ENCODE measurements around the gene PCDHGC4.

The PCDHGC4 gene

GRCh38 chr5:141490771-141491170 is 5.9 kb downstream of the PCDHGC4 start:
- no peak for DNase-seq

DNA sequence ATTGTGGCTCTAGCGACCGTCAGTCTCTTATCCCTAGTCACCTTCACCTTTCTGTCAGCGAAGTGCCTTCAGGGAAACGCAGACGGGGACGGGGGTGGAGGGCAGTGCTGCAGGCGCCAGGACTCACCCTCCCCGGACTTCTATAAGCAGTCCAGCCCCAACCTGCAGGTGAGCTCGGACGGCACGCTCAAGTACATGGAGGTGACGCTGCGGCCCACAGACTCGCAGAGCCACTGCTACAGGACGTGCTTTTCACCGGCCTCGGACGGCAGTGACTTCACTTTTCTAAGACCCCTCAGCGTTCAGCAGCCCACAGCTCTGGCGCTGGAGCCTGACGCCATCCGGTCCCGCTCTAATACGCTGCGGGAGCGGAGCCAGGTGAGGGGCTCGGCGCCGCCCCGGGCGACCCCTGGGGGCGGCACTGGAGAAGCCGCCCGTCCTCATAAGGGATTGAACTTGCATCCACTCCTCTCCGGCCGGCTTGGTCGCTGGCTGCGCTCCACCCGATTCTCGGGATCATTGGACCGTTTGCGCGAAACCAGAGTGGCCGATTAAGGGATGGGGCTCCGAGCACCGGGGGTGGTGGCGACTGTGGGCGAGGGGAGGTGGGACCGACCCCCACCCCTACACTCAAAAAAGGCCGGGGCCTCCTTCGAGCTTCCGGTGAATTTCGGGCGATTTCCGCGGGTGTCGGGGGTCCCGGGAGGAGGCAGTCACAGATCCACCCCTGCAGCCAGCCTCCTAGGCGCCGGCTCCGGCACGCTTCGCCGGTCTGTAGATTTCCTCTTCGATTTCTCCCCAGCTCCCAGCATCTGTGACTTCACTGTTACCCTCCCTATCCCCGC is 6.7 kb downstream of the PCDHGC4 start:
- no peak for DNase-seq

GRCh38 chr5:141492168-141492885 is 7.5 kb downstream of the PCDHGC4 start:
- DNase-seq: no peak

- DNase-seq: no peak
Measured at GRCh38 chr5:141493500-141494422, 8.9 kb downstream of the PCDHGC4 start.

DNA sequence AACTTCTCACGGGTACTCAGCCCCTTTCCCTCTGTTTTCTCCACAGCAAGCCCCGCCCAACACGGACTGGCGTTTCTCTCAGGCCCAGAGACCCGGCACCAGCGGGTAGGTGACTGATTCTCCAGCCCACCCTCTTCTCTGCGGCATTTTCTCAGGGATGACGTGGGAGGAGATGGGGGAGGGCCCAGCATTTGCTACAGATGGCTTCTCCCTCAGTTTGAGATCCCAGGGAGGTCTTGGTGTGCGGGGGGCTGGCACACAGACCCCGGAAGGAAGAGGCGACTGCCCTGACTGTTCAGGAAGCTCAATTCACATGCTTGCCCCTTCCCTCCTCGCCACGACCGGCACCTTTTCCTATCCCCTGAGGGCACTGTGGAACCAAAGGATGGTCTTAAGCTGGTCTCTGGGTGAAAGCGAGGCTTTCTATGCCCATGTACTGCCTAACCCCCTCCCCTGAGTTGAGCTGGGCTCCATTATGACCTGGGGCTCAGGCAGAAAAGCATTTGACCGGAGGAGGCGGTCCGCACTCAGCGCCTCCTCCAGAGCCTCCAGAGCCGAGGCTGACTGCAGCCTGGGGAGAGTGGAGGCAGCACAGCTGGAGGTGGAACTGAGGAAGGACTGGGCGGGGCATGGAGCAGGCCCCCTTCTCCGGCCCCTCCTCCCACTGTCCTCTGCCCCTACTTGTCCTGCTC is 10.1 kb downstream of the PCDHGC4 start:
- DNase-seq: no peak

- DNase-seq: no peak
Measured at GRCh38 chr5:141495453-141495811, 10.6 kb downstream of the PCDHGC4 start.

DNA sequence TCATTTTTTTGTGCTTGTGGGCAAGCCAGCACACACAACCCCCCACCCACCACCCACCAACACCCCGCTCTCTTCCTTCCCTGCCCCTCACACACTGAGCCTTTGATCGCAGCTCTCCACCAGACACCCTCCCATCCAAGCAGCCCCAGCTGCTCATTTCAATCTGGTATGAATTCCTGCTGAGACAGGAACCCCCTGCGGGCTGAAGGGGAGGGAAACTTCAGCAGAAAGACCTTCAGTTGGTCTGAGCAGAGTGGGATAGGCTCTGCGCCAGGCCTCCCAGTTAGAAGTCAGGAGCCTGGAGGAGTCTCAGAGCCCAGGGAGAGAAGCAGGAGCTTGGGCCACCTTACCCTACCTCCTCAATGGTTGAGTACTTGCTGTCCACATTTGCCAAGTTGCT is 11.2 kb downstream of the PCDHGC4 start:
- DNase-seq: no peak

DNA sequence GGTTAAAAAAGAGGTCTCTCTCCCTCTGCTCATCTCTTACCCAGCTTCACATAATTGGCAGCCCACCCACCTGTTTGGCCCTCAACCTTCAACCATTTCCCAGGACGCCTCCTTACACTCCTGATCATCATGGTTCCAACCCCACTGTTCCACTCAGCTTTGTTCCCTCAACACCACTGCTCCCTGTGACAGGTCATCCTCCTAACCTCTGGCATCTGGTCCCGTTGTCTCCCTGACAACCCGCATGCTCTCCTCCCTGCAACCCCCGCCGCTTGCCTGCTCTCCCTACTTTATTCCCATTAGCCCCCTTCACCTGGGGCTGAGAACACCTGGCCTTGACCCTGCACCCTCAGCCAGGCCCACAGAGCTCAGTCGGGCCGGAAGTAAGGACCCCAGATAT is 16.9 kb downstream of the PCDHGC4 start:
- DNase-seq: no peak

DNA sequence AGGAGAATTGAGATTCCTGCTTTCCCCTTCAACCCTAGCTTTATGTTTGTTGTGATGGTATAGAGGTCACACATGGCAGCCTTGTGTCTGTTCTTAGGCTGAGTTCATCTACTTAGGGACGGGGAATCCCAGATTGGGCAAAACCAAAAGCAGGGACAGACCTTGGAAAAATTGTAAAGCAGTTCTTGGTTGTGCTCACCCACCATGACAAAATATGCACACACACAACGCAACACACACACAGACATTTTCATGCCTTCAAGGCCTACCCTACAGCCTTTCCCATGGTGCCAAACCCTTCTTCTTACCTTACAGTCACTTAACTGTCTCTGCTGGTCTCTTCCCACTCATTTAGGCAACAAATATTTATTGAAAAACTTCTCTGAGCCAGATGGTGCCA is 18.9 kb downstream of the PCDHGC4 start:
- no peak for DNase-seq

DNA sequence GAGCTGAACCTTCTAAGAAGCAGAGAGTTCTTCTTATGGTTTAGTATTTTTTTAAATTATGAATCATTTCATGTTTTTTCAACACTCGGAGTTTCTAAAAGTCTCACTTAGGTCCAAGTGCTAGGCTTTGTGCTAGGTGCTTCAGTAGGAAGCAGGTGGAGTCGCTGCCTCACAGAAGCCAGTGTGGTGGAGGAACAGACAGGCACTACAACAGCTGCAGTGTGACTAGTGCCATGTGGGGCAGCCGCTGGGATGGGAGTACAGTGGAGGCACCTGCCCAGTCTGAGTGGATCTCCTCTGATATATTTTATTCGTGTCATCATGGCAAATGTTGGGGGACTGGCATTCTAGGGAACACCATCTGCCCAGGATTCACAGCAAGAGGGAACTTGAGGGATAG is 19.4 kb downstream of the PCDHGC4 start:
- DNase-seq: no peak

- DNase-seq: no peak
Measured at GRCh38 chr5:141506381-141507155, 21.7 kb downstream of the PCDHGC4 start.

DNA sequence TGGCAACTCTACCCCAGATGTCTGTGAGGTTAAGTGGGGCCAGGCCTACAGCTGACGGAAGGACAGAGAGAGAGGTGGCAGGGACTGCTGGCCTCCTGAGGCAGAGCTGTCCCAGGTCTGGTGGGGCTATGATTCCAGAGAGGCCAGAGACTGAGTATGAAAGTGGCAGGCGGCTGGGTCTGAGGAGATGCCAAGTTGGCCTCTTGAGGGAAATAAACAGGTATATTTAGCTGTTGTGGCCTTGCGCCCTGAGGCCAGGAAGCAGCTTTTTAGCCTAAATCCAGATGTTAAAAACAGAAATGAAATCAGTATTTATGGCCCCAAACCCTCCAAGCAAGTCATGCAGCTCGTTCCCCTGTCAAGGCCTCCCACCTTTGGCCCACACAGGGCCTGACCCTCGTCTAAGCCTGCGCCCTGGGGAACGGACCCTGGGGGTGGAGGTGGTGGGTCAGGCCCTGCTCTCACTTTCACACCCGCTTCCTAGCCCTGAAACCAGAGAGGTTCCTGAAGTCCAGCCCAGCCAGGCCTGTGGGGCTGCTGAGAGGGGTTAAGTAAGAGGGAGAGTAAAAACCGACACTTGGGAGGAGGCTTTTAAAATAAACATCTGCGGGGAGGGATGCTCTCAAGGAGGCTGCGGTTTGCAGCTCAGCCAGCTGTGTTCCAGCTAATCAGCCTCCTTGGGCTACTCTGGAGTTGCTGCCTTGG is 22.7 kb downstream of the PCDHGC4 start:
- DNase-seq: peak; percentile 36

- DNase-seq: no peak
Measured at GRCh38 chr5:141508440-141508797, 23.6 kb downstream of the PCDHGC4 start.

DNA sequence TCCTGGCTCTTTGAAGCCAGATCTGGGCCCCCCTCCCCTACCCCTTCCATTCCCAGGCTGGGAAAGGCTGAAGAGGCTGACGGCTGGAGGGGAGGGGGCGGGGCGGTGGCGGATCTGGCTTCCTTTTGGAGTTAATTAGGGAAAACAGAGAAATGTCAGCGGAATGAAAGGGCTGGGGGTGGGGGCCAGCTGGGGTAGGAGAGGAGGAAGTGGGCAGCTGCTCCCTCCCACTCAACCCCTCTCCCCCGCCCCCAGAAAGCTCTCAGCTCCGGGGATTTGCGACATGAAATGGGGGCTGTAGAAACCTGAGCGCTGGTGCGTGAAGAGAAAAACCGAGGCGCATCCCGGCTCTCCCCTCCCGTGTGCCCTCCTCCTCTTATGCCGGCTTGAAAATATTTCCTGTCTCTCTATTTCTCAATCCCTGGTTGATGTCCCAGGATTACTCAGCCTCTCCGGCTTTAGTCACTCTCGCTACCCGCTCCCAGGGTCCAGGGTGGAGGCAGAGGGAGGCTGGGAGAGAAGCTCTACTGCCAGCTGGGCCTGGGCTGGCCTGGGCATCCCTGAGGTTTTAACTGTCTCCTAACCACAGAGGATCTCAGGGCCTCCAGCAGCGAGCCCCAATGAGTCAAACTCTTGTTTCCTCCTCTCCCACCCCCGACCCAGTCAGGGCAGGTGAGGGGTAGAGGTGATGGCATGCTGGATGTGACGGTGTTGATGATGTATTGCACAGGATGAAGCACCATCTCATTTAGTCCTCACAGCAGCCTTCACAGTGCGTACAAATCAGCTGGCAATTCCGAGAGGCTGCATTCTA is 24.2 kb downstream of the PCDHGC4 start:
- peak; percentile 95 for DNase-seq

- DNase-seq: no peak
Measured at GRCh38 chr5:141510160-141510559, 25.3 kb downstream of the PCDHGC4 start.

DNA sequence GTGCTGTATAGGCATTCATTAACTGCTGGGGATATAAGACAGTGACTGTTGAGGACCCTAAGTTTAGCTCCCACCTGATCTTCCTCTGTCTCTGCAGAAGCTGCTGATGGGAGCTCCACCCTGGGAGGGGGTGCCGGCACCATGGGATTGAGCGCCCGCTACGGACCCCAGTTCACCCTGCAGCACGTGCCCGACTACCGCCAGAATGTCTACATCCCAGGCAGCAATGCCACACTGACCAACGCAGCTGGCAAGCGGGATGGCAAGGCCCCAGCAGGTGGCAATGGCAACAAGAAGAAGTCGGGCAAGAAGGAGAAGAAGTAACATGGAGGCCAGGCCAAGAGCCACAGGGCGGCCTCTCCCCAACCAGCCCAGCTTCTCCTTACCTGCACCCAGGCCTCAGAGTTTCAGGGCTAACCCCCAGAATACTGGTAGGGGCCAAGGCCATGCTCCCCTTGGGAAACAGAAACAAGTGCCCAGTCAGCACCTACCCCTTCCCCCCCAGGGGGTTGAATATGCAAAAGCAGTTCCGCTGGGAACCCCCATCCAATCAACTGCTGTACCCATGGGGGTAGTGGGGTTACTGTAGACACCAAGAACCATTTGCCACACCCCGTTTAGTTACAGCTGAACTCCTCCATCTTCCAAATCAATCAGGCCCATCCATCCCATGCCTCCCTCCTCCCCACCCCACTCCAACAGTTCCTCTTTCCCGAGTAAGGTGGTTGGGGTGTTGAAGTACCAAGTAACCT is 26.2 kb downstream of the PCDHGC4 start:
- no peak for DNase-seq

DNA sequence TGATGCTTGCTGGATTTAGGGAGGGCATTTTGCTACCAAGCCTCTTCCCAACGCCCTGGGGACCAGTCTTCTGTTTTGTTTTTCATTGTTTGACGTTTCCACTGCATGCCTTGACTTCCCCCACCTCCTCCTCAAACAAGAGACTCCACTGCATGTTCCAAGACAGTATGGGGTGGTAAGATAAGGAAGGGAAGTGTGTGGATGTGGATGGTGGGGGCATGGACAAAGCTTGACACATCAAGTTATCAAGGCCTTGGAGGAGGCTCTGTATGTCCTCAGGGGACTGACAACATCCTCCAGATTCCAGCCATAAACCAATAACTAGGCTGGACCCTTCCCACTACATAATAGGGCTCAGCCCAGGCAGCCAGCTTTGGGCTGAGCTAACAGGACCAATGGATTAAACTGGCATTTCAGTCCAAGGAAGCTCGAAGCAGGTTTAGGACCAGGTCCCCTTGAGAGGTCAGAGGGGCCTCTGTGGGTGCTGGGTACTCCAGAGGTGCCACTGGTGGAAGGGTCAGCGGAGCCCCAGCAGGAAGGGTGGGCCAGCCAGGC is 27.0 kb downstream of the PCDHGC4 start:
- no peak for DNase-seq

DNA sequence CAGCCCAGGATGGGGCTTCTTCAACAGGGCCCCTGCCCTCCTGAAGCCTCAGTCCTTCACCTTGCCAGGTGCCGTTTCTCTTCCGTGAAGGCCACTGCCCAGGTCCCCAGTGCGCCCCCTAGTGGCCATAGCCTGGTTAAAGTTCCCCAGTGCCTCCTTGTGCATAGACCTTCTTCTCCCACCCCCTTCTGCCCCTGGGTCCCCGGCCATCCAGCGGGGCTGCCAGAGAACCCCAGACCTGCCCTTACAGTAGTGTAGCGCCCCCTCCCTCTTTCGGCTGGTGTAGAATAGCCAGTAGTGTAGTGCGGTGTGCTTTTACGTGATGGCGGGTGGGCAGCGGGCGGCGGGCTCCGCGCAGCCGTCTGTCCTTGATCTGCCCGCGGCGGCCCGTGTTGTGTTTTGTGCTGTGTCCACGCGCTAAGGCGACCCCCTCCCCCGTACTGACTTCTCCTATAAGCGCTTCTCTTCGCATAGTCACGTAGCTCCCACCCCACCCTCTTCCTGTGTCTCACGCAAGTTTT is 27.6 kb downstream of the PCDHGC4 start:
- DNase-seq: peak; percentile 10
